ENCODE measurements around the gene EIF1.

DNA sequence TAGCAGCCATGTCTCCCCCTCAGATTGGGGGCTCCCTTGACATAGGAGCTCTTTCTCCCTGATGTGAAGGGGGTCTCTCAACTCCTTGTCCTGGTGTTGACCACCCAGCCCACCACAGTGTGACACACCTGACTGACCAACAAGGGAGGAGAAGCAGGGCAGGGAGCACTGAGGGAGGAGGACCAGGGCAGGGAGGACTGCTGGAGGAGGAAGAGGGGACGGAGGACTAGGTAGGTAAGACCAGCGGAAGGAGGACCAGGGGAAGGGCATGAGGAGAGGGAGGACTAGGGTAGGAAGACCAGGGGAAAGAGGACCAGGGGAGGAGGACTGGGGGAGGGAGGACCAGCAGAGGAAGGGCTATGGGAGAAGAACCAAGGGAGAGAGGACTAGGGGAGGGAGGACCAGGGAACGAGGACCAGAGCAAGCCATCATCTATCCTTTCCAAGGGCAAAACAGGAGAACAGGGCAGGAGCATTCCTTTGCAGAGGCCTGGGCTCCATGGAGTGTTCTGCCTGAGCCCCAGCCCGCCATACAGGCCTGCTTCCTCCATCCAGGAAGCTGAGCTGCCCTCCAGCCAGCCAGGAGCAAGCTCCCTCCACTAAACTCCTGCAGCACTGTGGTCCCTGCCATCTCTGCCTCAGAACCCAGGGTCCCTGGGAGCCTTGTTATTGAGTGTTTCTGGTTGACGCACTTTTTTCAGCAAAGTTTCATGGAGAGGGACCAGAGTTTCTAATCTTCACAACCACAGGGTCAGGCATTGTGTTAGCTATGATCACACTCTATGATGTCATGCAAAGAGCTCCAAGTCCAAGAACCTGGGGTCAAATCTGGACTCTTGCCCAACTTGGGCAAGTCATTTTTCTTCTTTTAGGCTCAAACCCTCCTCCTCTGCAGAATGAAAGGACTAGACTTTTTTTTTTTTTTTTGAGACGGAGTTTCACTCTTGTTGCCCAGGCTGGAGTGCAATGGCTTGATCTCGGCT, 48.9 kb upstream of the EIF1 start:
- no peak for TF ChIP-seq EZH2phosphoT487 (IDR thresholded peaks at IDR 0.05; ENCODE audit: unreplicated experiment)
- TF ChIP-seq, protein P1, sequence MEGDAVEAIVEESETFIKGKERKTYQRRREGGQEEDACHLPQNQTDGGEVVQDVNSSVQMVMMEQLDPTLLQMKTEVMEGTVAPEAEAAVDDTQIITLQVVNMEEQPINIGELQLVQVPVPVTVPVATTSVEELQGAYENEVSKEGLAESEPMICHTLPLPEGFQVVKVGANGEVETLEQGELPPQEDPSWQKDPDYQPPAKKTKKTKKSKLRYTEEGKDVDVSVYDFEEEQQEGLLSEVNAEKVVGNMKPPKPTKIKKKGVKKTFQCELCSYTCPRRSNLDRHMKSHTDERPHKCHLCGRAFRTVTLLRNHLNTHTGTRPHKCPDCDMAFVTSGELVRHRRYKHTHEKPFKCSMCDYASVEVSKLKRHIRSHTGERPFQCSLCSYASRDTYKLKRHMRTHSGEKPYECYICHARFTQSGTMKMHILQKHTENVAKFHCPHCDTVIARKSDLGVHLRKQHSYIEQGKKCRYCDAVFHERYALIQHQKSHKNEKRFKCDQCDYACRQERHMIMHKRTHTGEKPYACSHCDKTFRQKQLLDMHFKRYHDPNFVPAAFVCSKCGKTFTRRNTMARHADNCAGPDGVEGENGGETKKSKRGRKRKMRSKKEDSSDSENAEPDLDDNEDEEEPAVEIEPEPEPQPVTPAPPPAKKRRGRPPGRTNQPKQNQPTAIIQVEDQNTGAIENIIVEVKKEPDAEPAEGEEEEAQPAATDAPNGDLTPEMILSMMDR (conservative IDR thresholded peaks at IDR 0.05; ENCODE audit: low read depth in 2 of 2): no peak
- TF ChIP-seq, protein P2, sequence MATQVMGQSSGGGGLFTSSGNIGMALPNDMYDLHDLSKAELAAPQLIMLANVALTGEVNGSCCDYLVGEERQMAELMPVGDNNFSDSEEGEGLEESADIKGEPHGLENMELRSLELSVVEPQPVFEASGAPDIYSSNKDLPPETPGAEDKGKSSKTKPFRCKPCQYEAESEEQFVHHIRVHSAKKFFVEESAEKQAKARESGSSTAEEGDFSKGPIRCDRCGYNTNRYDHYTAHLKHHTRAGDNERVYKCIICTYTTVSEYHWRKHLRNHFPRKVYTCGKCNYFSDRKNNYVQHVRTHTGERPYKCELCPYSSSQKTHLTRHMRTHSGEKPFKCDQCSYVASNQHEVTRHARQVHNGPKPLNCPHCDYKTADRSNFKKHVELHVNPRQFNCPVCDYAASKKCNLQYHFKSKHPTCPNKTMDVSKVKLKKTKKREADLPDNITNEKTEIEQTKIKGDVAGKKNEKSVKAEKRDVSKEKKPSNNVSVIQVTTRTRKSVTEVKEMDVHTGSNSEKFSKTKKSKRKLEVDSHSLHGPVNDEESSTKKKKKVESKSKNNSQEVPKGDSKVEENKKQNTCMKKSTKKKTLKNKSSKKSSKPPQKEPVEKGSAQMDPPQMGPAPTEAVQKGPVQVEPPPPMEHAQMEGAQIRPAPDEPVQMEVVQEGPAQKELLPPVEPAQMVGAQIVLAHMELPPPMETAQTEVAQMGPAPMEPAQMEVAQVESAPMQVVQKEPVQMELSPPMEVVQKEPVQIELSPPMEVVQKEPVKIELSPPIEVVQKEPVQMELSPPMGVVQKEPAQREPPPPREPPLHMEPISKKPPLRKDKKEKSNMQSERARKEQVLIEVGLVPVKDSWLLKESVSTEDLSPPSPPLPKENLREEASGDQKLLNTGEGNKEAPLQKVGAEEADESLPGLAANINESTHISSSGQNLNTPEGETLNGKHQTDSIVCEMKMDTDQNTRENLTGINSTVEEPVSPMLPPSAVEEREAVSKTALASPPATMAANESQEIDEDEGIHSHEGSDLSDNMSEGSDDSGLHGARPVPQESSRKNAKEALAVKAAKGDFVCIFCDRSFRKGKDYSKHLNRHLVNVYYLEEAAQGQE (IDR thresholded peaks at IDR 0.05; ENCODE audit: unreplicated experiment): no peak
- TF ChIP-seq EZH2 (IDR thresholded peaks at IDR 0.05; ENCODE audit: low read depth, unreplicated experiment): no peak

All from GM23338 (cell line).